Stromal cell of bone marrow (primary cell): ENCODE measurements around the gene MSI2.

Source experiments
- DNase-seq: peaks from one replicate; pipeline ENCODE4 v3.0.0-alpha.2; 2012; ENCODE audit warnings: low read depth

MSI2 gene

DNA sequence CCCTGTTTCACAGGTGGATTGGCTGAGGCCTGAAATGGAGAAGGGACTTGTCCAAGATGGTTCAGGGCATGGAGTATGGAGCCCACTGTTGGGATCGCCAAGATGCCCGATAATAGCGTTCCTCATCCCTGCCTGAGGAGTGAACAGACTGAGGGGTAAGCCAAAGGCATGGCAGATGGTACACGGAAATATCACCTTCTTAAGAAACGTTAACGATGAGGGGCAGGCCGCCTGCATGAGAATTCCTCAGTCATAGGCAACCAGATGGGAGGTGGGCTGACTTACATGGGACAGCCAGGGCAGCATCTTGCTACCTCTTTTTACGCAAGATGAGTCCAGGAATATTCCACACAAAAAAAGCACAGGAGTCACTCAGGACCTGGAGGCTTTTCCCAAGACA lies 300.7 kb downstream of the MSI2 start:
- no peak for DNase-seq

DNA sequence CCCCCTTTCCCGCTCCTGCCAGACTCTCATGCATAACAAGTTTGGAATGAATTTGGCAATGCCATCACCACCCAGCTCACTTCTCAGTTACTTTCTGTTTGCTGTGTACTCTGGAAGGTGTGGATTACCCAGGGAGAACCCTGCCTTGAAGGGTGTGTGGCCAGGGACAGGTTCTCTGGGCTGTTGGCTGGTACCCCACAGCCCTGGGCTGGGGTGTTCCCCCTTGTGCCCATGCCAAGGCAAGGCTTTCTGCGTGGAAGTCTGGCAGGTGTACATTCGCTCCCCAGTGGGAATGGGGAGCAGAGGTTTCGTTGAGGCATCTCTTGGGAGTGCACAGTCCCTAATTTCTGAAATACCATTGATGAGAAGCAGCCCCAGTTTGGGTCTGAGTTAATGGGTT lies 301.1 kb downstream of the MSI2 start:
- no peak for DNase-seq

DNA sequence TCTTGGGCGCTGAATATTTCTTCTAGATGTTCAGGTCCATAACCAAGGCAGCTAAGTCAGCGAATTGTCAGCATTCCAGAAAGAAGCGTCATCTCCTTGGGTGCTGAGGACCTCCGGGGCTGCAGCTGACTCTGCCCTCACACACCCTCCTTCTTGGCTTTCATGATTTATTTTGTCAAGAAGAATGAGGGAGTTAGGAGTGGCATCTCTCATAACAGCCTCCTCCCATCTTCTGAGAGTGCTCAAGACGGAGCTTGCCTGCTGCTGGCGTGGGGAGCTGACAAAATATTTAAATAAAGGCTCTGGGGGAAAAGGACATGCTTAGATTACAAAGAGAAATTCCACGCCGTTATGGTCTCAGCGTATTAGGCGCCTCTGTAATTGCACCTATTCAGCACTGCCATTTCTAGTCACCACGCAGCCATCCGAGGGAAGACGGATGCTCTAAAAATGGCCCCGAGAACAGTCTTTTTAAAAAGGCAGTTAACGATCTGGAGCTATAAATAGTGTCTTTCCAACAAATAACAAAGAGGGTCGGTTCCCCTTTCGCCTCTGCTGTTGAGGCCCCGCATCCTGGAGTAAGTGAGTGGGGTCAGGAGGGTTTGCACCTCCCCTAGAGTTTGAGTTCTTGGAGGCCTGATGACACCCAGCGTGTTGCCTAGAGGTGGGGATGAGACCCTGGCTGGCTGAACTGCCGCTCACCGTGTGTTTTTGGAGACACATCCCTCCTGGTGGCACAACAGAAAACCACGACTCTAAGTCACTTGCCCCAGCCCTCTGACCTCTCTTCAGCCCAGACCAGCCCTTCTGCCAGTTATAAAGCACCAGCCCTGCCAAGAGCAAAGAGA lies 301.7 kb downstream of the MSI2 start:
- no peak for DNase-seq

DNA sequence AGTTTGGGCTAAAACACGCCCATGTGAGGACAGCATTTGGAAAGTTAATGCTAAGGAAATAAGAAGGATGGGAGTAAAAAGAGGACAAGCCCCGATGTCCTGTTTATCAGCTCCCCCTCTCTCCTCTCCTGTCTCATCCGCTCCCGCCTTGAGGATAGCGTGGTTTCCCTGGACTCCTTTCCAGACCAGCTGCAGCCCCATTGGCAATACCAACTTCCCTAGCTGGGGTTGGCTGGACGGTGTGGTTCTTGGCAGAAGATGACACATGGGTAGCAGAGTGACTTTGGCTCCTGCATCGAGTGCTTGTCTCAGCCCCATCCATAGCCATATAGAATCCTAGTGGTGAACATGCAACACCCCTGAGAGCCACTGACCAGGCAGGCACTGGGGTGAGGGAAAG lies 302.9 kb downstream of the MSI2 start:
- no peak for DNase-seq

DNA sequence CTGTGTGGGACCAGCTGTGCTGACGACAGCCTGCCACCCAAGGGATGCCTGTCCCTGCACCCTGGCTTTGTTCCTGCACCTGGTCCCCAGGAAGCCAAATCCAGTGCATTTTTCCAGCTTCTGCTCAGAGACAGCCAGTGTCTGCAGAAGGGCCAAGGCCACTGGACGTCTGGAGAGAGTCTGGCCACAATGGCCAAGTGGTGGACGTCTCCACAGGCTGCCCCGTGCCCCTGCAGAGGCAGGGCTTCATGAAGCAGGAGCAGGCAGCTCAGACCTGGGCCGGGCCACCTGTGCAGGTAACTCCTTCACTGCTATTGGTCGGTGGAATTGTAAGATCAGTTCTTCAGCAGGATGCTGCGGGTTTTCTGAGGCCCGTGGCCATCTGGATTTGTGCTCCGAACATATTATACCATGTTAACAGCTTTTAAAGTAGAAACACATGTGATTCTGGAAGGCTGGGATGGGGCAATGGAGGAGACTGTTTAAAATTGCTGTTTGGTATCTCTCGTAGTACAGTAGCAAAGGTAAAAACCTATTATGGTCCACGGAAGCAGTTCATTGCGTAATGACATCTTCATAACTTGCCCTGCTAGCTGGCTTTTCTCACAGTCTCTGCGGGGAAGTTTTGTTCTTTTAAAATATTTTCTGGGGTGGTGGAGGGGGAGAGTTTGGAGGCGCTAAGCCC lies 303.5 kb downstream of the MSI2 start:
- no peak for DNase-seq

DNA sequence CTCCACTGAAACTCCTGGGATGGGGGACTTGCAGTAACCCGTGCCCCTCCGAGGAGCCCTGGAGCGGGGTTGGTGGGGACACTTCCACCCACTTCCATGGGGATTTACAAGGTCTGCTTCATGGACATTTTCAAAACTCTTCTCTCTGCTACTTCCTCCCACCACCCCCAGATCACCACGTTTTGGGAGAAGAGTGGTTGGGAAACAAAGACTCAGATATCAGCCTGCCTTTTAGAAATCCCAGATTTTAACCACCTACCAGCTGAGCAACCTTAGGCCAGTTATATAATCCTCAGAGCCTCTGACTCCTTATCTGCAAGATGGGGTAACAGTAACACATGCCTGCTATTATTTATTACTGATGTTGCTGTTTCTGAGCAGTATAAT lies 304.0 kb downstream of the MSI2 start:
- DNase-seq, result no peak

DNA sequence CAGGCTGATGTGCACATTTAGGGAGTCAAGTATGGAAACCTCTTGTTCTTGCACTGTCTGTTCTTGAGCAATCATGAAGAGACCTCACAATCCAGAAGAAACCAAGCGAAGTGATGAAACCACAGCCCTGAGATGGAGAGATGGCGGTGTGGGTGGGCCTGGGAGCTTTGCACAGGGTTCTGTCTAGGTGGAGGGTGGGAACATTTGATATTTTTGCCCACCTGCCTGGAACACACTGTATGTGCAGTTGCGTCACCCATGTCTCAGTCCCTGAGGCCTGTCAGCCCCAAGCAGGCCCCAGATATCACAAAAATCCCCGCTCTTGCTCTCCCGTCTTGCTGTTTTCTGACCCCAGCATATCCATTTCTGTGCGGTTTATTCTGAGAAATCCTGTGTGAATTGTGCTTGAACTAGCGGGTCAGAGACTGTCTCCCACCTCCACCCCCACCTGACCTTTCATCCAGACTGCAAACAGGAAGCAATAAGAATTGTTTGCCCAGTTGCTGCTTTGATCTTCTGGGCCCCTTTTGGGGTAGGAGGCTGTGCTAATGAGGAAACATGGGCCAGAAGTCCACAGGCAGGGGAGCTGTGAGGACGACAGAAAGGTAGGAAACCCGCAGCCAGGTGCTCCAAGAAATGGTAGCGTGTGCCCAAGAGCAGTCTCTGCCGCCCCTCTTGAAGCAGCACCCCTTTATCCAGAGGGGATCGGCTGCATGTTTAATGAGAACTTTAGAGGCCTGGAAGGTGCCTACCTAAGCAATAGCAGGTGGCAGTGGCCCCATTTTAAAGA lies 304.9 kb downstream of the MSI2 start:
- DNase-seq, result no peak

DNA sequence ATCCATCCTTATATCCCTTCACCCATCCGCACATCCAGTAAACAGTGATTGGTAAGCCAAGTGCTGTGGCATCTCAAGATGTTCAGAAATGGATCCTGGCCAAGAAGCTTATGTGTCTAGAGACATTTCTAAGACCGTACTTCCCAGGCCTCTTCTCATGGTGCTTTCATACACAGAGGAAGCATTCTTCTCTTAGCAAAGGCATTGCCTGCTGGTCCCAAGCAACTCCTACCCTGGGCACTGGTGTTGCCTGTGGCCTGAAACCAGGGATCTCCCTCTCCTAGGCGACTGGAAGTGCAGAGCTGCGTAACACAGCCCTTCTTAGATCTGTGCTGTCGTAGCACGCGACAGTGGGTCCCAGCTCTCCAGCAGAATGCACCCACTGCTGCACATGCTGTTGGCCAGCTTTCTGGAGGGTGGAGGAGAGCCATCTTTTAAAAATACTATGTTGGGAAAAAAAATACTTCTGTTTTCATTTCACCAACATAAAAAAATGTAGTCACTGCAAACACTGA lies 305.9 kb downstream of the MSI2 start:
- DNase-seq, result no peak

DNA sequence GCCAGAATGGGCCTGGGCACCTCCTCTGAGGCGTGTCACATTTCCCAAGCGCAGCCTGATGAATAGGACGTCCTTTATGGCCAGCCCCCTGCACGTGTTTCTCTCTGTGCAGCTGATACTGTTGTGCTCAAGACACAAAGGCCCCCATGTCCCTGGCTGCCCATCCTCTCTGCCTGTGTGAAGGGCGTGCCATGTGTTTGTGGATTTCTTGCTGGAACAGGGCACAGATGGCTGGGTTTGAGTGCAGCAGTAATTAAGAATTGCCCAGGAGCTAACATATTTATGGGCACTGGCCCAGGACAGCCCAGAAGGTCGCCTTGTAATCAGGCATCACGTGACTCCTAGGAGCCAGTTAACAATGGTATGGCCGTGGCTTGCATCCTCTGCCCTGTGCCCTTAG lies 307.6 kb downstream of the MSI2 start:
- no peak for DNase-seq

DNA sequence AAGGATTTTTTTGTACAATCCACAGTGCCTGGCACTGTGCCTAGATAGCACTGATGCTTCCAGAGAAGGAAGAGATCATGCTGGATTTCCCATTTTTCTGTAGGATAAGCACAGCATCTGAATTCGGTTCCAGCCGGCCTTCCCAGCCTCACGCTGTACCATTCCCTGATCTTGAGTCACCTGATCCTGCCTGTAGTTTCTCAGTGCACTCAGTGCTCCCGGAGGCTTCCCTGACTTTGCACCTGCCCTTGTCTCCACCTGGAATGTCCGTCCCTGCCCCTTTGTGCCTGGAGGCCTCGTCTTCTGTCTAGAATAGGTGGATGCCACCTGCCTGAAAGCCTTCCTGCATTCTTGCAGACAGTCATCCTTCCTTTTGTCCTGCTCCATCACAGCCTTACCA lies 308.9 kb downstream of the MSI2 start:
- no peak for DNase-seq

DNA sequence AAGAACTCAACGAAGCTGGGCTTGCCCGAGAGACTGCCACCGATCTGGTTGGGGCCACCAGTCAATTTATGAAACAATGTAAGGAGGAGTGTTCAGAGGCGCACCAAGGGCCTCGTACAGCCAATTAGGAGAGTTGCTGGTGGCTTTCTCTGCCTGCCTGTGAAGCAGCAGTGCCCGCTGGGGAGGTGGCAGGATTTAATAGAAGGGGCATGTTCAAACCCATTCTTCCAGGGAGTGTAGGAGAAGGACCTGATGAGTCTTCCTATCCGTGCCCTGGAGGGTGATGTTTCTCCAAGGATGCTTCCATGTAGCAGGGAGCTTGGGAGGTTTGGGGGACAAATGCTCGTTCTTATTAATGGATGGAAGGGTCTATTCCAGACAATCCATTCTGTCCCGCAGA lies 310.4 kb downstream of the MSI2 start:
- DNase-seq, result no peak

DNA sequence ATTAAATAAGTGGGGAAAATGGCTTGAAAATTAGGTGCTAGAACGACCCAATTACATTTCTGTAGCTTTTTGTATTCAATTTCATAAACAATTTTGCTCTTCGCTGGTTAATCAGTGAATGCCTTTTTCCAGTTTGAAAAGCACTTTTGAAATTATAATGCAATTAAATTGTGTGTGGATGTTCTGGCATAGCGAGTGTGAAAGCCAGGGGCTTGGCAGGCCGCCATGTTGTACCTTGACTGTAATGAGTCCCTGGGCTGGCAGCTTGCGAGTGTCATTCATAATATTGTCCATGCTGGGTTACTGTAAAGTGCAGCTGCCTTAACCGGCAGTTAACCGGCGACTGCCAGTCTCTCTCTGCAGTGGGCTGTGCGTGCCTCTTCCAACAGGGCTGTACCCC lies 310.9 kb downstream of the MSI2 start:
- no peak for DNase-seq

DNA sequence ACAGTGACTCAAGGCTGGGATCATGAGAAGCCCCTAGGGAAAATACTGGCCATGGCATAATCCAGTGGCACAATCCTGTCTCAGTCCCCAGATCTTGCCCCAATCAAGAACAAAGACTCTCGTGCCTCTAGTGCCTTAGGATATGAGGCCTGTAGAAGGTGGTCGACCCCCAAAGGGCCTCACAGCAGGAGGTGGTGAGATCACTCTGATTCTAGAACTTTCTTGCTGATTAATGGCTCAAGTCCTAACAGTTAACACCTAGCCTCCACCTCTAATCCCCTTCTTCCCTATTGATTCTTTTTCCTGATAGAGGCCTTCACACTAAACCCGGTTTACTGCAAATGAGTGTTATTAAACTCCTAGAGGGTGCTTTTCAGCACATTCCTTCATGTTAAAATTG lies 312.0 kb downstream of the MSI2 start:
- no peak for DNase-seq

DNA sequence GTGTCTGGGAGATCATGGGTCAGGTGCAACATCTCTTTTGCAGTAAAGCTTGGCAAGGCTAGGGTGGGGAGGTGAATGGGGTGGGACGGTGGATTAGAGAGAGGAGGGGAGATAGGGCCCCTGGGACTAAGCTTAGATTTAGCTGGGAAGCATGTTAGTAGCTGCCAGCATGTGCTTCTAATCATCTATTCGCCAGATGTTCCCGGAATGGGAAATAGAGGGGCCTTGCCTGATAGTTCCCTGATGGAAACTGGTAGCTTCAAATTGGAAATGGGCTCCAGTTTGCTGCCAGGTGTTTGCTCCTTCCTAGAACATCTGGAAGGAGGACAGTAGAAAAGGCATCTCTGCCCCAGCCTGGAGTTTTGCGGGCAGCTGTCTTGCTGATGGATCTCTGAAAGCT lies 312.7 kb downstream of the MSI2 start:
- DNase-seq, result no peak

DNA sequence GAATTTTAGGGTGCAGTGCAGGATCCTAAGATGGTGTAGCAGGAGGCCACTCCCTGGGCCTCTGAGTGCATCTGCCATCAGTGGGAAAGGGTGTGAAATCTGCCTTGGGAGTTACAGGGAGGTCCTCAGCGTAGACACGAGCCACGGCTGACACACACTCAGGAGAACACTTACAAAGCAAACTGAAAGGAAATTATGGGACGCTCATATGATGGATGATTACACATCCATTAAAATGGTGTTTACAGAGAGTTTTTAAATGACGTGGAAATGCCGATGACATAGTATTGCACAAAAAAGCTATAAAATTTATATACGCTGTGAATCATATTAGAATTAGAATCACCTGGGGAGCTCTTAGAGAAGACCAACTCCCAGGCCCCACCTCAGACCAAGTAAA lies 313.5 kb downstream of the MSI2 start:
- no peak for DNase-seq

DNA sequence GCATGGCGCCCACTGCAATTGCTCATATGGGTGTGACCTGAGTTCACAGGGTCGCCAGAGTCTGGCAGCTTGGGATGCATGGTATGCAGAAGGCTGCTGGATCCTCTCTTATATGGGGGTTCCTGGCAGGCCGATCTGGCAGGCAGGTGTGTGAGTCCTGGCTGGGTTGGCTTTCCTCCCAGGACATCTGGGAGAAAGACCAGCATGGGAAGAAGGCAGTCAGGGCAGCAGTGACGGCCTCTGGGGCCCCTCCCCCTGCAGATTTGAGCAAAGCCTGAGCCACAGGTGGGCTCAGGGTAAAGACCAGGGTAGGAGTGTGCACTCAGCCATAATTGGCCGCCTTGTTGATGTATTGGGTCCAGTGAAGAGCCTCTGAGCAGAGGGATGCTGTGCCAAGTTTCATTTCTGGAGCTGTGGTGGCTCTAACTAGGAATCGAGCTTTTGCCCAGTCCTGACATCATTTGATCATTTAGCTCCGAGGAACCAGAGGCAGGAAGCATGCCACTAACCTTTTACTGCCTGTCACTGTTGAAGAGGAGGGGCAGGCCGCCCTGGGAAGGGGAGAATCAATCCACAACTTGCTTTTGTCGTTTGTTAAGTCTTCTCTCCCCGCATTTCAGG lies 314.5 kb downstream of the MSI2 start:
- DNase-seq, result no peak

DNA sequence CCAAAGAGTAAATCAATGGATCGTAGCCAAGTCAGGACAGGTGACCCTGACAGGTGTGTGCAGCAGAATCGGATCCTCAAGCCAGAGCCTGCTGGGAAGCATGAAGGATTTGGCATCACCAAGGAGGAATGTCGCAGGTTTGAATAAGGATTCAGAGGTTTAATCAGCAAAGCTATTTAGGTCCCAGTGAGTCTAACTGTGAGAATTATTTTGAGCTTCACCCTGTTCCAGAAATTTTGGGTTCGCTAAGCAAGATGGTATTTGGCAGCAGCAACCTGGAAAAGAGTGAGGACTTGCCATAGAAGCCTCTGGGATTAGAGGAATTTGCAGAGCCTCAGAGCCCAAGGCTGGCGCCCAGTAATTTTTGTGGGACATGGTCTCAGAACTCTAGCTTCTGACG lies 315.7 kb downstream of the MSI2 start:
- DNase-seq, result no peak

DNA sequence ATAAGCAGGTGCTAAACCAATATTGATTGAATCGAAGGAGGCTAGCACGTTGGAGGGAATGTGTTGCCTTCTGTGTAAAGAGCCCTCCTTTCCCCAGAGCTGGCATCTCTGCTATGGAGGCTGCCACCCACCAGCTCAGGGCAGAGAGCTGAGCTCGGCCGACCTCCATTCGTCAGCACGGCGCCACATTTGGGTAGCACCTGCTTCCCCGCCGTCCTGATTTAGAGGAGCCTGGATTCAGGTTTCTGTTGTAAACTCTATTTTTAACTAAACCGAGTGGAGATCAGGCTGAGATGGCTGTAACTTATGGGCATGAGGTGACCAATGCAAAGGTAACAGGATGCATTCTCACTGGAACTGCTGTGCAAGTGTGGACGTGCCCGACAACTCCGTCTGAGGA lies 316.3 kb downstream of the MSI2 start:
- DNase-seq, result no peak

DNA sequence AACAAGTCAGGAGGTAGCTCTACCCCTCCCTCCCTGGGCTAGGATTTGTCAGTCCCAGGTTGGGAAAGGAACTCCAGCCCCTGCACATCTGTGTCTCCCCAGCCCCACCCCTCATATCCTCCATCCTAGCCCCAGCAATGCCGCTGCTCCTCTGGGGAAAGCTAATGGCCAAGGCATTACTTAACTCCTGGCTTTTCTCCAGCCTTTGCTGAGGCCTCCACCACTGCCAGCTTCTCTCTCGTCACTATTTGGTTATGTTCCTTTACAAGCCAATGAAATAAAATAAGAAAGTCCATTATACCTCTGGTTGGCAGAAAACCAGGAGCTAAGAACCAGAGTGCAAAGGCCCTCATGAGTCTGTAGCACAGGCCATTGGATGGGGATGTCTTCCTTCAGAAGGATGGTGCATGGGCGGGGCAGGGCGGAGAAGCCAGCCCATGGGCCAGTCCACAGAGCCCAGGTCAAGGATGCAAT lies 317.8 kb downstream of the MSI2 start:
- DNase-seq, result no peak

DNA sequence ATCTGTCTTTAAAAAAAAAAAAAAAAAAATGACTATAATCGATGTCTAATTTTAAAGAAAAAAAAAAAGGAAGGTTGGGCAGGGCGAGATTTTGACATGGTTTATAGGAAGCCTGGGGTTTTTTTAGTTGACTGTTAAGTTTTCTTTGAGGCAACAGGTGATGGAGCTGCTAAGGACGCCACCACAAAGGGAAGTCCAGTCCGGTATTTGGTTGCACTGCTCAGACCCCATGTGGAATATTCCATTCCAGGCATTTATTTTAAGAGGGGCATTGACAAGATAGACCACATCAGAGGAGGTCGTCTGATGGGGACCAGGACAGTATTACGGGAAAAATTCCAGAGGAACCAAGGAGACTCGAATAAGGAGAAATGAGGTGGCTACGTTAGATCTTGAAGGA lies 320.4 kb downstream of the MSI2 start:
- no peak for DNase-seq

DNA sequence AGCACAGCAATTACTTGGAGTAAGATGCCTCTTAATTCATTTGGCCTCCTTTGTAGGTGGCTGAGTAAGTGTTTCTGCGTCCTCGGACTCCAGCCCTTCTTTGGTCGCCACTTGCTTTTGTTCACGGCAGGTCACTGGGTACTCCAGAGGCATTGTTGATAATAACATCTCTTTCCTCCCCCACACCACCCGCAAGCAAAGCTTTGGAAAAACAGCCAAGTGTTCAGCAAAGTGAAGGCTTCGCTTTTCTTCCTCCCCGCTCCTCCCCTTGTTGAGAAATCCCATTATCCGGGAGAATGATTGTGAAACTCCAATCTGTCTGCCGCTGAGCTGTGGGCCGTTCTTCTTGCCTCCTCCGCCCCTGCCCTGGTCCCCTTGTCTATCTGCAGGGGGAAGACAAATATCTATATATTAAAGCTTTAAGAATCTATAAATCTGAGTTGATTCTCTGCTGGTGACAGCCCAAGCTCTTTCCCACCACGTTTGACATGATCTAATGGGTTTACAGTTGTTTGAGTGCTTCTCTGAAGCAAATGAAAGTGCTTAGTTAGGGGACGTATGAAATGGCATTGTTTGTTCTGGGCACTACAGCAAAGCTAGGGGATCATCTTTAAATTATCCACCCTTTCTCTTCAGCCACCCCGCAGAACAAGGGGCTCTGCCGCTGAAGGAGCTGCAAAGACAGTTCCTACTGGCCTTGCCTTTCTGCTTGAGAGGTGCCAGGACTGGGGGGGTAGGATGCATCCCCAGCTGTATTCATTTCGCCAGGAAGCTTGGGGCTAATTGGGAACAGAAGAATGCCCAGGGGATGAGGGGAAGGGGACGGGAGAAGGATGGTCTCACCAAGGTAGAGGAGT lies 321.7 kb downstream of the MSI2 start:
- no peak for DNase-seq
